Stimulated activated CD4-positive, alpha-beta T cell treated with anti-CD3 and anti-CD28 coated beads, TNF-alpha, amount 100 ng/mL, for 48 hours (primary cell): ENCODE measurements around the gene TENT4A.
"Not testable (repeated sequence)": the region's sequence is repeated elsewhere in the genome, so short reads cannot be mapped to it uniquely, and the experiment has no call there.

Experiments used
- DNase-seq, 3 donors: peaks; one replicate each; pipeline ENCODE4 v3.0.0-alpha.2; 2020; ENCODE audit warnings: low read depth in 3 of 3

The TENT4A gene

DNA sequence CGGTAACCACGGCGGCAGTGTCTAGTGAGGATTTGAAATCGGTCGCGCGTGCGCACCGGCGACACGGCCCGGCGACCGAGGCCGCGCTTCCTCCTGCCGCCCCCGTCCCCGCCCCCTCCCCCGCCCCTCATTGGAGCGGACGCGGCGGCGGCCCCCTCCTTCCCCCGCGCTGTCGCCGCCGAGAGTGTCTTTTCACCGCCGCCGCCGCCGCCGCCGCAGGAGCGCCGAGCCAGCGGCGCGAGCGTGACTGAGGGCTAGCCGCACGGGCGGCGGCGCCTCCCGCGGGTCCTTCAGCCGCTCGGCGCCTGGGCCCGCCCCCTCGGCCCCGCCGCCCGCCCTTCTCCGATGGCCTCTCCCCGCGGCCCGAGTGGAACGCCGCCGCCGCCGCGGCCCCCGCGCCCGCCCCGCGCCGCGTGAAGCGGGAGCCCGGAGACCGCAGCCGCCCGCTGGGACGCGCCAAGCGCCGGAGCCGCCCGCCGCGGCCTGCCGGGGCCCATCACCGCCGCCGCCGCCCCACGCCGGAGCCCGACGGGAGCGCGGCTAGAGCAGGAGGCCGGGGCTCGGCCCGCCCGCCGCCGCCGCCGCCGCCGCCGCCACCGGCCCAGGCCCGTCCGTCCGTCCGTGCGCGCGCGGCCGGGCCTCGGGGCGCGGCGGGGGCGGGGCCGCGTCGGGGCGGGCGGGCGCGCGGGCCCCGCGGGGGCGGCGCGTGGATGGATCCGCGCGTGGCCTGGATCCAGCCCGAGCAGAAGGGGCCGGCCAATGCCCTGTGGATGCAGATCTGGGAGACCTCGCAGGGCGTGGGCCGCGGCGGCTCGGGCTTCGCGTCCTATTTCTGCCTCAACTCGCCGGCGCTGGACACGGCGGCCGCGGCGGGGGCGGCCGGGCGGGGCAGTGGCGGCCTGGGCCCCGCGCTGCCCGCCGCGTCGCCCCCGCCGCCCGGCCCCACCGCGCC lies at the start of gene TENT4A:
TENT4A (plus strand) TSS at position 159 of the 952 bp plus-strand sequence; CDS start at position 711, 552 bp downstream.
- DNase-seq: no peak

DNA sequence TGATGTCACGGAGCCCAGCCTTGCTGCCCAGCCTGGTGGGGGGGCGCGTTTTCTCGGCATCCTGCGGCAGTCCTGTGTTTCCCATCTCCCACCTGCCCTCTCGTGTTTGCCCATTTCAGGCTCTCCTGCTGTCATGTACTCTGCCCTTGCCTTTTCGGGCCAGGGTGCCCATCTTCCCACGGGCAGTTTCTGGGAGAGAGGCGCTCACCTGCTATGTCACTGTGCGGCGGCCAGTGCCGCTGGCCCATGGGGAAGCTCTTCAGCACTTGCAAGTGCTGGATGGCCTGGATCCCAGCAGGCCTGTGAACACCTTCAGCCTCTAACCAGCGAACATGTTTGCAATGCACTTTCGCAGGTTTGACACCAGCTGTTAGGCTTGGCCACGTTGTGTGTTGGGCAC lies 46.5 kb upstream of the TENT4A start:
- no peak for DNase-seq

DNA sequence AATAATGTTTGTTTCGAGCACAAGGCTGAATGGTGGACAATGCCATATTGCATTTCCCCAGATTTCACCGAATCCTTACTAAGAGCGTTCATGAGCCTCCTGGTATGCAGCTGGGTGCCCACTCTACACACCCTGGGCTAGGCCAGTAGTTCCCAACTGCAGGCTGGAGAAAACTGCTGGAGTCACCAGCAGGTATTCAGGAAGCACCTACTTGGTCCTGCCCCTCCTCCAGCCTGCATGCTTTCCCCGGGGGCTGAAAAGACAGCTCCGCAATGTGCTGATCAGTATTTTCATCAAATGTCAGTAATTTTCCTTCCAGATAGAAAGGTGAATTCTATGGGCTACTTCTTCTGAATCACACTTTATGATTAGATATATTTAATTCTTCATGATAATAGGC lies 45.6 kb upstream of the TENT4A start:
- no peak for DNase-seq

DNA sequence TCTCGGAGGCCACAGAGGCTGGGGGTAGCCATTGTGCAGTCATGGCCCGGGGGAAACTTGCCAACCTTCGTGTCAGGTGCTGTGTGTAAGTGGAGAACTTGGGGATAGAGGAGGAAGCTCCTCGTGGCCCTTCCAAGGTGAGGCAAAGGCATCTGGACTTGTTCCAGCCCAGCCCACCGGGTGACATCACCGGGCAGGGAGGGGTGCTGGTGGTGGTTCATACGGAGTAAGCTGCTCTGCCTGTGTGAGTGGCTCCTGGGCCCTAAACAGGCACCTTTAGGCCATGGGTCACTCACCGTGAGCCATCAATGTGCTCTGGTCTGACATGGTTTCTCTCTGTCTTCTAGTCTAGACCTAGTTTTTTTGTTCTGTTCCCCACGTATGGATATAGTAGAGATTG lies 44.5 kb upstream of the TENT4A start:
- DNase-seq: not testable (repeated sequence)

DNA sequence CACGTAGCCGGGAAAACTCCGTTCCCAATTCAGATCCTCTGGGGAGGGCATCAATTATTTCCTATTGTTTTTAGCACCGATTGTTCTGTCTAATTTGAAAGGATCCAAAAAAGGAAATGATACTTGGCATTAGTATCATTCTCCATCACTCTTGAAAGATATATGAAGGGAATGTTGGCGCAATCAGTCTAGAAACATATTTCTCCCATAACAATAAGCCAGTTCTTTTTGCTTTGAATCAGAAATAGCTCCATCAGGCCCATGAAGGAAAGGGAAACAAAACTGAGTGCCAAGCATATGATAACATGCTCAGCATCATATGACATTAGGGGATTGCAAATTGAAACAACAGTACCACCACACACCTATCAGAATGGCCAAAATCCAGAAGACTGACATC lies 40.2 kb upstream of the TENT4A start:
- DNase-seq: no peak

DNA sequence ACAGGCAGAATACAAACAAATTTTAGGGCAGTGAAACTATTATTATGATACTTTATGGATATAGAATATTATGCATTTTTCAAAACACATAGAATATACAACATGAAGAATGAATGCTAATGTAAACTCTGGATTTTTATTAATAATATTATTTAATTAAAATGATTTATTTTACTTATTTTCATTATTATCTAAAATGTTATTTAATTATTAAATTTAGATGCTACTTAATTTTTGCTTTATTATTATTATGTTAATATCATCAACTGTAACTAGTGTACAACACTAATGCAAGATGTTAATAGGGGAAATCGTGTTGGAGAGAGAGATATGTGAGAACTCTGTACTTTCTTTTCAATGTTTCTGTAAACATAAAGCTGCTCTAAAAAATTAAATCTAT lies 39.3 kb upstream of the TENT4A start:
- no peak for DNase-seq

DNA sequence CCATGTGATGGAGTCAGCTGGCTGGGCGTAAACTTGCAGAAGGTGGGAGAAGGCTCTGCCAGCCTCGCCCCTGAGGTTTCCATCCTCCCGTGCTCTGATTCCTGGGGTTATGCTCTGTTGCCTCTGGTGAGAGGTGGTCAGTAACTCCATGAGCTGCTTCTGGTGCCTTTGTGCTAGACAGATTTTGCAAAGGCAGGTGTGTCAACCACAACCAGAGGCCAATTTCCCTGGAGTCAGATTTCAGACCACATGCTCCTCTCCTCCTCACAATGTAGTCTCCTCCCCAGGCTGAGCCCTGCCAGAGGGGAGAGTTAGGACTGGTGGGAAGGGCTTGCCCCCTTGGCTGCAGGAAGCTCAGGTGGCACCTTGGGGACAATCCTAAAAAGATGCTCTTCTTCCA lies 38.8 kb upstream of the TENT4A start:
- no peak for DNase-seq

DNA sequence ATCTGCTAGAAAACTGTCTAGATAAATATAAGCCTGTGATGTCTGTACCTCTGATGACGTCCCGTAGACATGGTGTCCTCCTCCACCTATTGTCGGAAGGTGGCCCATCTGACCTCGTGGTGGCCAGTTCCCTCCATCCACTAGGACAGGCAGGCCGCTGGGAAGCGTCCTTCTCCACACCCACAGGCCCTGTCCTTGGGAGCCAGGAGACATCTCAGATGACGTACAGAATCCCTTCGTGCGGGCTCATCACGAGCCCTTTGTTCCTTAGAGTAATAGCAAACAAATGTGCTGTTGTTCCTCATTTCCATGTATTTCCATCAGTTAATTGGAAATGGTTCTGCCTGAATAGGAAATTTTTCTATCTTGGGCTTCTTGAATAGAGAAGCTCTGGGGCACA lies 38.3 kb upstream of the TENT4A start:
- no peak for DNase-seq

DNA sequence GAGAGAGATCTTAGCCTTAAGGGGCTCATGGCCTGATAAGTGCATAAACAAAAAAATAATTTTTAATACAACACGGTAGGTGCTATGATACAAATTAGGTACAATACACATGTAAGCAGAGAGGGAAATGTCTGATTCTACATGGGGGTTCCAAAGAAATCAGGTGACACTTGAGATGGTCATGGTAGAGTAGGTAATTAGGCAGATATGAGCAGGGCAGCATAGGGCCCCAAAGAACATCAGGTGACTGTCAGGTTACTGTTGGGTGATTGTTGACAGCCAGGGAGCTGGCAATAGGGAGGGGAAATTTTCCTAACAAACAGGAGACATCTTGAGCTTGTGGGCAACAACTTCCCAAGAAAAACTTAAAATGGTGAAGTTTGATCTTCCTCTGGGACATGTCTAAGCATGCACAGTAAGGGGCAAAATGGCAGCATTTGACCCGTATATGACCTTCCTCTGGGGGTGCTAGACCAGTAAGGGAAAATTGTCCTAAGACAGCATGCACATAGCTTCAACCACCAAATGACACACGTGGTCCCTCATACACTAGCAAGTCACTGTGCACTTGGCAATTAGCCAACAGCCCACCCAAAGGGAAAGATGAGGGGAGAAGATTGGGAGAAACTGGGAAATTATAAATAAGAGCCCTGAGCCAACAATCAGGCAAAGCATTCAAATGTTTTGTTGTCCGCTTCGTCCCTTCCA lies 37.3 kb upstream of the TENT4A start:
- no peak for DNase-seq

DNA sequence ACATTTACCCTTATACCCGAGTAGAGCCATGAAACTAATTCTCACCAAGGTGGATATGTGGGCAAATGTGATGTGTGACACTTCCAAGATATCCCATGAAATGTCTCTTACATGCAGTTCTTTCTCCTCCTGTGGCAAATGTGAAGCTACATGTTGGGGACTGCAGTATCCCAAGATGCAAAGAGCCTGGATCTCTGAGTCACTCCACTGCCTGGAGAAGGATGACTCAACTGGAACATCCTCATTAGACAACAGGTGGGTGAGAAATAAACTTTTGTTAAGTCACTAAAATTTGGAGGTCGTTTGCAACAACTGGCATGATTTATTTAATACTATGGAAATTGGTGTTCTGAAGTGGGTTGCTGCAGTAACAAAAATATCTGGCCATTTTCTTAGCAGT lies 36.5 kb upstream of the TENT4A start:
- no peak for DNase-seq

DNA sequence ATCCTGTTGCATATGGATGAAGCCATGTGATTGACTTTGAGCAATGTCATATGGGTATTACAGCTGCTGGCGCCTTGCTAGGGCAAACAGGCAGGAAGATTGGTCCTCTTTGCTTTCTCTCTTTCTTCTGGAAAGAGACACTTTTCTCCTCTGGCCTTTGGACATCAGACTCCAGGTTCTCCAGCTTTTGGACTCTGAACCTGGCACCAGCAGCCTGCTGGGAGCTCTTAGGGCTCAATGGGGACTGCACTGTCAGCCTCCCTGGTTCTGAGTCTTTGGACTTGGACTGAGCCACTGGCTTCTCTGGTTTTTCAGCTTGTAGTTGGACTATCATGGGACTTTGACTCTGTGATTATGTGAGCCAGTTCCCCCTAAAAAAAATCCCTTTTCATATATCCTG lies 34.8 kb upstream of the TENT4A start:
- DNase-seq: no peak

DNA sequence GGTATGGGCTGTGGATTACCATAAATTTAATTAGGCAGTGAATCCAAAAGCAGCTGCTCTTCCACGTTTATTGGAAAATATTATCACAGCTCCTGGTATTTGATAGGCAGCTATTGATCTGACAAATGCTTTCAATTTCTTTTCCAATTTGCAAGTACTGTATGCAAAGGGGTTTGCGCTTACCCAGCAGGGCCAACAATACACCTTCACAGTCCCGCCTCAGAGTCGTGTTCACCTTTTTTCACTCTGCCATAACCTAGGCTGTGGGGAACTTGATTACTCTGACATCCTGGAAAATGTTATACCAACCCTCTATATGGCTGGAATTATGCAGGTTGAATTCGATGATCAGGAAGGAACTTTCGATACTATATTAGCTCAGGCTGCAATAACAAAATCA lies 32.3 kb upstream of the TENT4A start:
- DNase-seq: no peak

DNA sequence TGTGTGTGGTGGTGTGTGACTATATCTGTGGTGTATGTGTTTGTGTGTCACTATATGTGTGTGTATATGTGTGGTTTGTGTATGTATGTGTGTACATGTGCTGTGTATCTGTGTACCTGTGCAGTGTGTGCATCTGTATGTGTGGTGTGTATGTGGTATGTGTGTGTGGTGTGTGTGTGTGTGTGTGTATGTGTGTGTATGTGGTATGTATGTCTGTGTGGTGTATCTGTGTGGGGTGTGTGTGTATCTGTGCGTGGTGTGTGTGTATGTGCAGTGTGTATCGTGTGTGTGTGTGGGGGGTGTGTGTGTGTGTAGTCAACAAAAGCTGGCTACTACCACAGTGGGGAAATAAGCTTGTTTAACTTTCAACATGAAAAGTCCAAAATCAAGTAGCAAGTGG lies 31.6 kb upstream of the TENT4A start:
- DNase-seq: no peak

DNA sequence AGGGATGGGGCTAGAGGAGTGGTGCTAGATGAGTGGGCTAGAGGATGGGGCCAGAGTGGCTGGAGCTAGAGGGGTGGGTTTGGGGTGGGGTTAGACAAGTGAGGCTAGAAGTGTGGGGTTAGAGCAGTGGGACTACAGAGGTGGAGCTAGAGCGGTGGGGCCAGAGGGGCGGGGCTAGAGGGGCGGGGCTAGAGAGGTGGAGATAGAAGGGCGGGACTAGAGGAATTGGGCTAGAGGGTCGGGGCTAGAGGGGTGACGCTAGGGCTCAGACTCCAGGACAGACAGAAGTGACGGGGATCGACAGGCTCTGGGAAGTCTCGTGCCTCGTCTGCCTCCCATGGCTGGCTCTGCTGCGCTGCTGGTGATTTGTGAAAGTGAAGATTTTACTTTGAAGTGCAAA lies 31.0 kb upstream of the TENT4A start:
- no peak for DNase-seq

DNA sequence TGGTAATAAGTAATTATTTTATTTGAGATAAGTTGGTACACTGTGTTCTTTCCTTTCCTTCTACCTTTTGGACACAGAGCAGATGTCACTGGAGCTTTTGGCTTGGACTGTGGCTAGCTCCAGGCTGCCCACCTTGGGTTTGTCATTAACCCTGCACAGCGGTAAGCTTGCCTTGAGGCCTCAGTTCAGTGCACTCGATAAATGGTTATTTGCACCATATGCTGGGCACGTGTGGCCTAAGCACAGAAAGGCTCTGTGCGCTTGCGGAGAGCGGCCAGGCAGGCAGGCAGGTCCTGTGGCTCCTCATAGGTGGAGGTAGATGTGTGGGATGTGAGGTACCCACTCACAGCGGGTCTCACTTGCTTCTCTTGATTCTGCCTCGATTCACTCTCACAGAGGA lies 30.0 kb upstream of the TENT4A start:
- no peak for DNase-seq

DNA sequence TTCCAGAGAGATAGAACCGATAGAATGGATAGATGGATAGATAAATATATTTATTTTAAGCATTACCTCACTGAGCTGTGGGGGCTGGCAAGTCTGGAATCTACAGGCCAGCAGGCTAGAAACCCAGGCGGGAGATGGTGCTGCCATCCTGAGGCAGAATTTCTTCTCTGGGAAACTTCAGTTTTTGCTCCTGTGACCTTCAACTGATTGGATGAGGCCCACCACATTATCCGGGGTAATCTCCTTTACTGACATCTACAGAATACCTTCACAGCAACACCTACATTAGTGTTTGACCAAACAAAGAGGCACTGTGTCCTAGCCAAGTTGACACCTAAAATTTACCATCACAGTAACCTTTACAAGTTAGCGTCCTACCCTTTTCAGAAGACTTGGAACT lies 29.2 kb upstream of the TENT4A start:
- DNase-seq: no peak

DNA sequence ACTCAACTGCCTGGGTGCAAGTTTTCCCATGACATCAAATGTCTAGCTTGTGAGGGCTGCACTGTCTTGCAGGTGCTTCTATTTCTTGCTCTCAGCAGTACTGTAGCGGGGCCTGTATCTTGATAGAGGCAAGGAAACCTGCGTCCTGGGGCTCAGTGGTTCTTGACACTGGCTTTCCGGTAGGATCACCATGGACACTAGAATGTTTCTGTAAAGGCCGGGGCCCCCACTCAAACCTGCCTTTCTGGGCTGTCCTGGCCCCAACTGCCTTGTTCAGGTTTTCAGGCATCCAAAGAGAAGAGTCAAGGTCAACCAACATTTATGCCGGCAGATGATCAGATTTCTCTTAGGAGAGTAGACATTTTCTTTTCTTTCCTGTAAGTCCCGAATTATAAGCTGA lies 26.7 kb upstream of the TENT4A start:
- DNase-seq: no peak

DNA sequence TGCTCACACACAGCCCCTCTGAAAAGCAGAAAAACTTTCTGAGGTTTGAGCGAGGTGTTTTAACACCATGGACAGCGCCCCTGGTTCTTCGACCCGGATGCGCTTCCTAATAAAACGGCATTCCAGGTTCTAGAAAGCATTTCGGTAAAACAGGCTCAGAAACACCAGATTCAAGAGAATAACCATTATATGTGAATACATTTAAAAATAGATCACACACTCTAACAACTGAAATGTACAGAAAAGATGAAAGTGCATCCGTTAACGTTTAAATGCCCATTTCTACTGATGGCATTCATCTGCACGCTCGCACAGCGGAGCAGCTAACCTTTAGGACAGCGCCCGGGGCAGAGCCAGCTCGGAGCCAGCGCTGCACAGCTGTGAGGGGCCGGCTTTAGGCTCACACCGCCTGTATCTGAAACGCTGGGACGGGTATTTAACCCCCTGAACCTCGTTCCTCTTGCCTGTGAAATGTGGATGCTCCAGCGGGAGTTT lies 26.3 kb upstream of the TENT4A start:
- no peak for DNase-seq

DNA sequence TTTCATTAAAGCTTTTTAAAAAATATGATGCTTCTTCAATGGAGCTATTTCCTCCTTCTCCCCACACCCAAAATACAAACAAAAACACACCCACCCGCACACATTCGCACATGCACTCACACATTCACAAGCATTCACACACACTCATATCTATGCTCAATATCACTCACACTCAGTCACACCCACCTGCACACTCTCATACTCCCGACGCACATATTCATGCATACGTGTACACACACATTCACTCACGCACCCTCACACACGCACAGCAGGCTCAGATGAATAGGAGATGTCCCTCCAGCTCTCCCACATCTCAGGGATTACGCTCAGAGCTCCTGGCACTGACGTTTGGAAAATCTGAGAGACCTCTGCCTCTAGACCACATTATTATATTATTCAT lies 25.7 kb upstream of the TENT4A start:
- no peak for DNase-seq

DNA sequence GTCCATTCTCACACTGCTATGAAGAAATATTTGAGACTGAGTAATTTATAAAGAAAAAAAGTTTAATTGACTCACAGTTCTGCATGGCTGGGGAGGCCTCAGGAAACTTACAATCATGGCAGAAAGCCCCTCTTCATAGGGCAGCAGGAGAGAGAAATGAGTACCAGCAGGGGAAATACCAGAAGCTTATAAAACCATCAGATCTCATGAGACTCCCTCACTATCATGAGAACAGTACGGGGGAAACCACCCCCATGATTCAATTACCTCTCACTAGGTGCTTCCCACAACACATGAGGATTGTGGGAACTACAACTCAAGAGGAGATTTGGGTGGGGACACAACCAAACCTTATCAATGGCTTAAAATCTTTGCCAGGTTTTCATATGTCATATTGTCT lies 20.3 kb upstream of the TENT4A start:
- DNase-seq: no peak

DNA sequence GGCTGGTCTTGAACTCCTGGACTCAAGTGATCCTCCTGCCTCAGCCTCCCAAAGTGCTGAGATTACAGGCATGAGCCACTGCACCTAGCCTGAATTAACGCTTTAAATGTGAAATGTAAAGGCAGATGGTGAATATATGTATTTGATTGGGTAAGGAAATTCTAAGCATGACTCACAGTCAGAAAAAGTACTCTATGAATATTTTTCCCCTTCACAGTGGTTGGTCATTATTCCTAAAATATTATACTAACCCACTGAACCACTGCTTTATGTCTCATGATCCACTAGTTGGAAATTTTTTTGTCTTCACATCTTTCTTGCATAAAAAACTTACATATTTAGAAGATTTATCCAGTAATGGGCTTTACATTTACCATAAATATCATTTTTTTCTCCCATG lies 14.5 kb upstream of the TENT4A start:
- DNase-seq: no peak

DNA sequence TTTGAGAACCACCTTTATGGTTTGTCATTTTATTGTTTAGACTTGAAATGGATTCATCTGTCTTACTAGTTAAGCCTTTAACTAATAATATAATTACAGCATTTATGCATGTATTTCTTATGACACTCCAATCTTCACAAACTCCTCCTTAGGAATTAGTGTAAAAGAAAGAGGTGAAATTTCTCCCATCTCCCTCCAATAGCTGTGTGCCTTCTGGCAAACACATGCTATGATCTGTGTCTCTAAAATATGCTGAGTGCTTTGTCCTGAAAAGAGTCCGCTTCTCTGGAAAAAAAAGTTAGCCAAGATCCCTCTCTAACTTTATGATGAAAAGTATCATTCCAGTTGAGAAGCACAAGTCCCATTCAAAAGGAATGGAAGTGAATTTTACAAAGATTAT lies 13.9 kb upstream of the TENT4A start:
- no peak for DNase-seq

DNA sequence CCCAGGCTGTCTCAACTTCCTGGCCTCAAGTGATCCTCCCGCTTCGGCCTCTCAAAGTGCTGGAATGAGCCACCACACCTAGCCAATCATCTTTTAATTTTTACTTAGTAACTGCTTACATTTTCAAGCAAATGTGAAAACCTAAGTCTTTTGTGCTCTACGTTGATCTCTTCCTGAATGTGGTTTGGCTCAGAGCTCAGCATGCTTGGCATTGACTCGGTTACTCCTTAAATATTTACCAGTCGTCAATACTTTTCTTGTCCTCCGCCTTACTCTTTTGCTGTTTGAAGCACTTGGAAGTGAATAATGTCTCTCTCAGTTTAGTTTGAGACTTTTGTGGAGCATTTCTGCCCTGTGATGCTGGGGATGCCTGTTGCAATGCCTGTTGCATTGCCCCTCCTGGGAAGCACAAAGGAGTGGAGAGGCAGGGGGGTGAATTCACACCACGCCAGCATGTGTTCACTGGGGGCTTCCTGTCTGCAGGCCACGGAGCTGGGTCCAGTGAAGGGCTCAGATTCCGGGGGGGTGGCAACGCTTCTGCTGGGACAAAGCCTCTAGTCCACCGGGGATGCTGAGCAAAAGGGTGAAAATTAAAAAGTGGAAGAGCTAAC lies 13.1 kb upstream of the TENT4A start:
- DNase-seq: no peak
